ENCODE results near the gene RNF19B. TPM values are rescaled to one million over a fixed set of nuclear protein-coding genes. Genes with fewer than 3 reads are reported as not detected.

The RNF19B gene
- total RNA-seq, 1 experiment from 2014 or later = 22.5 TPM

- TF ChIP-seq ZBTB33 (IDR thresholded peaks at IDR 0.05; ENCODE audit: extremely low read depth, insufficient replicate concordance, low read length) (no peak), CTCF (IDR thresholded peaks at IDR 0.05 in 2 of 3, conservative IDR thresholded peaks at IDR 0.05 in 1 of 3; ENCODE audit: borderline replicate concordance in 1 of 3, insufficient read depth in 1 of 3, low read depth in 2 of 3, low read length in 2 of 3) (no peak)
Measured at GRCh38 chr1:32888134-32888533, 76.5 kb downstream of the RNF19B start (continued).

- intact Hi-C loops (cut with micrococcal nuclease) = no loop called here
- RAD21 ChIA-PET (ENCODE audit: low non-redundant PET in 1 of 2, low total read pairs in 2 of 2, uncharacterized antibody in 2 of 2, unreplicated experiment in 2 of 2) = no interaction called here
- H4K20me1 ChIP-seq (ENCODE audit: insufficient read depth) = no peaks in the 10 kb centered on the region
- POLR2A ChIA-PET = no interaction called here
- TF ChIP-seq EZH2phosphoT487 (IDR thresholded peaks at IDR 0.05; ENCODE audit: borderline replicate concordance) (no peak), ELF1 (IDR thresholded peaks at IDR 0.05; ENCODE audit: borderline replicate concordance, low read depth) (no peak), ATF3 (IDR thresholded peaks at IDR 0.05) (no peak), CTCF (IDR thresholded peaks at IDR 0.05 in 2 of 3, conservative IDR thresholded peaks at IDR 0.05 in 1 of 3; ENCODE audit: borderline replicate concordance in 1 of 3, insufficient read depth in 1 of 3, low read depth in 2 of 3, low read length in 2 of 3) (no peak), SP1 (IDR thresholded peaks at IDR 0.05; ENCODE audit: low read depth) (no peak)
- no peak overlapping the region for H3K9ac ChIP-seq (ENCODE audit: low read length)
- DNase-seq (ENCODE audit: low read depth, low spot score) (no peak), ATAC-seq (no peak)
- CTCF ChIA-PET = interaction anchor here (1.8 kb wide), 1 partner anchor 199 kb away, joined by 5 read pairs; no protein-coding TSS in a partner anchor
- no TSS peak for BruUV-seq (replicated peaks)
- H2AFZ ChIP-seq (ENCODE audit: low read depth, low read length, poor library complexity, severe bottlenecking) = no peak overlapping the region
- H3K4me1 ChIP-seq (ENCODE audit: control insufficient read depth in 1 of 2, insufficient read depth in 2 of 2, low read length in 2 of 2) = peaks cover 0 to under 1% of the 10 kb centered on the region in 2 experiments; a peak in 1 of 4 replicates
- no peak overlapping the region for H3K27ac ChIP-seq (ENCODE audit: low read depth, low read length)
- H3K9me3 ChIP-seq (ENCODE audit: control insufficient read depth in 1 of 2, insufficient read depth in 1 of 2, low read depth in 1 of 2, low read length in 2 of 2) = no peaks in the 10 kb centered on the region
- no peak overlapping the region for H3K4me2 ChIP-seq (ENCODE audit: low read length)
- no peaks in the 10 kb centered on the region for H3K27me3 ChIP-seq (ENCODE audit: insufficient read depth, low read length)
- H3K36me3 ChIP-seq (ENCODE audit: control insufficient read depth in 1 of 2, insufficient read depth in 2 of 2, low read length in 2 of 2) = no peaks in the 10 kb centered on the region
- no peaks in the 10 kb centered on the region for H3K9me2 ChIP-seq (ENCODE audit: insufficient read depth)
- H3K4me3 ChIP-seq (replicated peaks in 1 of 2; ENCODE audit: low read depth in 1 of 2, low read length in 2 of 2) = no peak overlapping the region
- H3K79me2 ChIP-seq (ENCODE audit: insufficient read depth, low read length) = no peaks in the 10 kb centered on the region
Measured at GRCh38 chr1:32887623-32888022, 77.0 kb downstream of the RNF19B start.

Measured in HCT116 (cell line).